Upper lobe of left lung (tissue), 6 donors: ENCODE results near the gene RORB. TPM values are rescaled to one million over a fixed set of nuclear protein-coding genes. Genes with fewer than 3 reads are reported as not detected.

ENCODE experiments used
- ATAC-seq, 2 donors: fragments of 200-7000 bp; cut with Tn5 transposase; one replicate each; pipeline ENCODE4 v1.9.1; 2022; ENCODE audit warnings: mild to moderate bottlenecking in 2 of 2, moderate library complexity in 2 of 2; ENCODE audit not compliant: low FRiP score in 2 of 2
- DNase-seq, 2 donors: peaks; one replicate each; pipeline ENCODE4 v3.0.0-alpha.2; 2019 to 2020
- H3K27ac ChIP-seq, 4 donors: fragments of 200-600 bp; sonication (generic); one replicate each; pipeline ENCODE4 v1.5.1; 2016 to 2019
- H3K27me3 ChIP-seq, 4 donors: fragments of 200-600 bp; sonication (generic); one replicate each; pipeline ENCODE4 v1.5.1; 2017 to 2019
- H3K36me3 ChIP-seq, 4 donors: fragments of 200-600 bp; sonication (generic); one replicate each; pipeline ENCODE4 v1.5.1; 2016 to 2019
- H3K4me1 ChIP-seq, 4 donors: fragments of 200-600 bp; sonication (generic); one replicate each; pipeline ENCODE4 v1.5.1; 2018 to 2019
- H3K4me3 ChIP-seq, 4 donors: fragments of 200-600 bp; sonication (generic); one replicate each; pipeline ENCODE4 v1.5.1; 2017 to 2019; ENCODE audit warnings: mild to moderate bottlenecking in 2 of 4, moderate library complexity in 1 of 4
- H3K9me3 ChIP-seq, 4 donors: fragments of 200-600 bp; sonication (generic); one replicate each; pipeline ENCODE4 v1.5.1; 2018 to 2019
- CTCF ChIP-seq, 6 experiments: fragments of 450-650 bp in 4 of 6; fragments of 200-600 bp in 2 of 6; sonication (generic) in 2 of 6; IDR thresholded peaks; one replicate each; pipeline ENCODE4 v1.5.1; 2016 to 2019; ENCODE audit warnings: antibody characterized with exemption in 6 of 6
- EP300 ChIP-seq, 4 donors: sonication (generic); formaldehyde crosslinking; IDR thresholded peaks; one replicate each; pipeline ENCODE4 v1.5.1; 2017; ENCODE audit warnings: antibody characterized with exemption in 4 of 4, control low read depth in 2 of 4
- POLR2A ChIP-seq, 4 donors: fragments of 450-650 bp; IDR thresholded peaks; one replicate each; pipeline ENCODE4 v1.5.1; 2016 to 2017; ENCODE audit warnings: antibody characterized with exemption in 4 of 4, mild to moderate bottlenecking in 2 of 4
- POLR2AphosphoS5 ChIP-seq, 2 donors: sonication (generic); formaldehyde crosslinking; IDR thresholded peaks; one replicate each; pipeline ENCODE4 v1.5.1; 2017; ENCODE audit warnings: antibody characterized with exemption in 2 of 2
- WGBS, 2 donors: methylation state at CpG; one replicate each; pipeline ENCODE4 v1.1.5; 2017 to 2018; 5-methylcytosine and 5-hydroxymethylcytosine counted together
- total RNA-seq, 6 donors: library from RNA; depleted of rRNA in 4 of 6; stranded (reverse); fragments of >200 nt in 4 of 6; gene quantifications; one replicate each; pipeline versions ENCODE4 v1.1.0 to v1.2.1, GENCODE V29; 2016 to 2021
- donor health status: DM: no; HTN: no; CAD: no; lungs with moderate emphysema.
- donor health status: DM: no; HTN: yes; CAD: no; lungs with severe emphysema.

The RORB gene
- total RNA-seq, result 1 to 10 TPM in 5 of 6 donors, under 1 TPM in 1; 0.78 to 4.0 (median 2.2) TPM

DNA sequence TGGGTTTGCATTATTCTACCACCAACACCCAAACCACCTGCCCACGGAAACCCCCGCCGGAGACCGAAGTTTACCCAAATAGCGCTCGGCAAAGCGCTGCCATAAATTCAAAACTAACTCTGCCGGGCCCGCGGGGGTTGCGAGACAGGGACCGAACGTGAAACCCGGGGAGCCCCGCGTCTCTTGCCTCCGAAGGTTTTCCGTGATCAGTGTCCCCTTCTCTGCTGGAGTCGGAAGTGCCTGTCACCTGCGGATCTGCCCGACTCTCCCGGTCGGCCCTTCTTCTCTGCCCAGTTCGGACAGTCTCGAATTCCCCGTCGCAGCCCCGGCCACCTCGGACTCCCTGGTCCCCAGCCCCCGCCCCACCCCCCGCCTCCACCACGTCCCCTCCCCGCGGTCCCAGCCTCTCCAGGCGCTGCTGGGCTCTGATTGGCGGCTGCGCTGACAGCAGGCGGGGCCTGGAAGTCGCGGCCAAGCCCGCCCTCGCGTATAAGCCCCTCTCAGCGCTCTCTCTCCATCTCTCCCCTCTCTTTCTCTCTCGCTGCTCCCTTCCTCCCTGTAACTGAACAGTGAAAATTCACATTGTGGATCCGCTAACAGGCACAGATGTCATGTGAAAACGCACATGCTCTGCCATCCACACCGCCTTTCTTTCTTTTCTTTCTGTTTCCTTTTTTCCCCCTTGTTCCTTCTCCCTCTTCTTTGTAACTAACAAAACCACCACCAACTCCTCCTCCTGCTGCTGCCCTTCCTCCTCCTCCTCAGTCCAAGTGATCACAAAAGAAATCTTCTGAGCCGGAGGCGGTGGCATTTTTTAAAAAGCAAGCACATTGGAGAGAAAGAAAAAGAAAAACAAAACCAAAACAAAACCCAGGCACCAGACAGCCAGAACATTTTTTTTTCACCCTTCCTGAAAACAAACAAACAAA, at the start of gene RORB:
Gene RORB, plus strand, starts transcription at position 517 of the 929 bp plus-strand sequence. CDS start 642 bp downstream, outside the sequence.
- H3K27me3 ChIP-seq, result peaks cover 0 to 28% (median 15%) of the 10 kb centered on the region in 4 donors
- no peaks in the 10 kb centered on the region for H3K9me3 ChIP-seq
- ATAC-seq, result peak; percentile 75 to 91
- H3K36me3 ChIP-seq, result no peaks in the 10 kb centered on the region
- TF ChIP-seq EP300 (IDR thresholded peaks at IDR 0.05), result no peak
- no peak for TF ChIP-seq CTCF (IDR thresholded peaks at IDR 0.05)
- no peak for TF ChIP-seq POLR2A (IDR thresholded peaks at IDR 0.05)
- no peak for TF ChIP-seq POLR2AphosphoS5 (IDR thresholded peaks at IDR 0.05)
- DNase-seq, result peak; percentile 73 to 89
- H3K4me3 ChIP-seq, result peak within 1 kb of the TSS; percentile 54 to 62 (median 58)
- H3K27ac ChIP-seq, result no peak within 1 kb of the TSS
- WGBS, 2 donors, result 0 to 1% methylated on average over 45 to 48 of the region's 50 CpGs
- peaks cover 17 to 42% (median 28%) of the 10 kb centered on the region in 4 donors for H3K4me1 ChIP-seq

DNA sequence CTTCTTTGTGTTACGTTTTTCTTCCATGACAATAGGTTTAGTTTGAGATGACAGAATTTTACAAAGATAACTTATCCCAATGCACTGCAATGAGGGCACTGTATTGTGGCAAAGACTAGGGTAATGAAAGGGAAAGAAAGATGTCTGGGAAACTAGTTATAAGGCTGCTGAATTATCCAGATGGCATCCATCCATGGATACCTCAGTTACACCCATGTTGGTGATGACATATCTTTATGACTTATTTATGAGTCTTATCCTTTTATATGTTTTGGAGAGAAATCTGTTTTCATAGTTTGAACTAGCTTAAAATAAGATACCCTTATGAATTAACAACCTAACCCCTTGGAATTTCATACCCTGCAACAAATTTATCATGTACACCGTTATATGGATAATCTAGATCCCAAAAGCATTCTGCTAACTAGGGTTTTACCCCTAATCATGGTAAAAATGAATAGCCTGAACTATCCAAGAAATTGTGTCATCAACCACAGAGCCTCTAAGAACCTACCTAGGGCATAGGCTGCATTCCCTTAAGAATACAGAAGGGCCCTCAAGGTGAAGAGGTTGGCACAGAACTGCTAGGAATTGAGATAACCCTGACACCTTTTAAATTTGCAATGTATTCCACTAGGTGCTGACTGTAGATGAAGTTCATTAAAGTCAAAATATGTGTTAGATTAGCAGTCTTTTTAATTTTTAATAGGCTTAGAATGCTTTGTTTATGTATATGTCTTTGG, 49.5 kb upstream of the RORB start:
- WGBS, 2 donors, result 34 to 52% methylated on average over 2 of the region's 2 CpGs
- H3K4me1 ChIP-seq, result no peaks in the 10 kb centered on the region
- no peak overlapping the region for H3K27ac ChIP-seq
- peak in 1 of 2 donors; percentile 68 for ATAC-seq
- no peaks in the 10 kb centered on the region for H3K9me3 ChIP-seq
- no peak overlapping the region for H3K4me3 ChIP-seq
- peak in 1 of 2 donors; percentile 65 for DNase-seq
- no peaks in the 10 kb centered on the region for H3K27me3 ChIP-seq
- TF ChIP-seq EP300 (IDR thresholded peaks at IDR 0.05) (no peak), CTCF (IDR thresholded peaks at IDR 0.05) (no peak), POLR2AphosphoS5 (IDR thresholded peaks at IDR 0.05) (no peak), POLR2A (IDR thresholded peaks at IDR 0.05) (no peak)
- H3K36me3 ChIP-seq, result no peaks in the 10 kb centered on the region

GRCh38 chr9:74449060-74449459, 48.1 kb upstream of the RORB start:
- TF ChIP-seq POLR2A (IDR thresholded peaks at IDR 0.05) (no peak), POLR2AphosphoS5 (IDR thresholded peaks at IDR 0.05) (no peak), CTCF (IDR thresholded peaks at IDR 0.05) (no peak), EP300 (IDR thresholded peaks at IDR 0.05) (no peak)
- Histone ChIP-seq H3K9me3 (no peaks in the 10 kb centered on the region), H3K27ac (no peak overlapping the region), H3K36me3 (no peaks in the 10 kb centered on the region), H3K27me3 (no peaks in the 10 kb centered on the region), H3K4me1 (no peaks in the 10 kb centered on the region), H3K4me3 (no peak overlapping the region)
- 67 to 74% methylated on average over 2 of the region's 2 CpGs for WGBS, 2 donors
- DNase-seq (peak in 1 of 2 donors; percentile 28), ATAC-seq (no peak)

- DNase-seq (no peak), ATAC-seq (no peak)
- 64 to 71% methylated on average over 4 of the region's 4 CpGs for WGBS, 2 donors
- Histone ChIP-seq H3K9me3 (no peaks in the 10 kb centered on the region), H3K36me3 (no peaks in the 10 kb centered on the region), H3K4me1 (no peaks in the 10 kb centered on the region), H3K27me3 (no peaks in the 10 kb centered on the region), H3K4me3 (no peak overlapping the region), H3K27ac (no peak overlapping the region)
- TF ChIP-seq POLR2AphosphoS5 (IDR thresholded peaks at IDR 0.05), result no peak
- no peak for TF ChIP-seq CTCF (IDR thresholded peaks at IDR 0.05)
- TF ChIP-seq EP300 (IDR thresholded peaks at IDR 0.05), result no peak
- no peak for TF ChIP-seq POLR2A (IDR thresholded peaks at IDR 0.05)
Measured at GRCh38 chr9:74458832-74459231, 38.3 kb upstream of the RORB start.
